ENCODE results near the gene LMO2.

LMO2 gene

DNA sequence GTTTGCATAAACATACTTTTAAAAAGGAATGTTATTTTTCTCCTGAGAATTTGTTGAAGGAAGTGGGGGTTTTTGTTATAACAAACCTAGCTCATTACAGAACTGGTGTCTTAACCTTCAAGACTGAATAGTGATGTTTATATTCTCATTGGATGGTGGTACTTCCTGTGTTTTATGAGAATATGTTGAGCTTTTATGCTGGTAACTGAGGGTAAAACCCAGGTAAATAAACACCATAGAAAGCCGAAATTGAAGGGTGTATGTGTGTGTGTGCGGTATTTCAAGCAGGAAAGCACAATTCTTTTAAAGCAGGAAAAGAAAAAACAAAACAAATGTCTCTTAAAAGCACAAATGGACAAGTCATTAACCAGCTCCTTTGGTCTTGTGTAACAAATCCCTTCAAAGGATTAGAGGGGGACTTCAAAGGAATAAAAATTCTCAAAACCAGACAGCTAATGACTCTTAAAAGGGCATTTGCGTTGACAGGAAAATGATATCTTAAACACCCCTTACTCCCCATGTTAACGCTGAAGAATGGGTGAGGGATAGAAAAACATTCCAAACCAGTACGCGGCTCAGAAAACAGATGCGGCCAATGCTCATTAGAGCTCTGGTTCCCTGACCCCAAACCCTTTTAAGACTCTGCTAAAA, 23.8 kb downstream of the LMO2 start:
- Histone ChIP-seq H3K4me3 (ENCODE audit: low read depth, low read length) (no peak overlapping the region), H3K27me3 (replicated peaks) (no peaks in the 10 kb centered on the region), H3K36me3 (replicated peaks) (no peaks in the 10 kb centered on the region), H3K27ac (no peak overlapping the region)
- TF ChIP-seq, protein P1, sequence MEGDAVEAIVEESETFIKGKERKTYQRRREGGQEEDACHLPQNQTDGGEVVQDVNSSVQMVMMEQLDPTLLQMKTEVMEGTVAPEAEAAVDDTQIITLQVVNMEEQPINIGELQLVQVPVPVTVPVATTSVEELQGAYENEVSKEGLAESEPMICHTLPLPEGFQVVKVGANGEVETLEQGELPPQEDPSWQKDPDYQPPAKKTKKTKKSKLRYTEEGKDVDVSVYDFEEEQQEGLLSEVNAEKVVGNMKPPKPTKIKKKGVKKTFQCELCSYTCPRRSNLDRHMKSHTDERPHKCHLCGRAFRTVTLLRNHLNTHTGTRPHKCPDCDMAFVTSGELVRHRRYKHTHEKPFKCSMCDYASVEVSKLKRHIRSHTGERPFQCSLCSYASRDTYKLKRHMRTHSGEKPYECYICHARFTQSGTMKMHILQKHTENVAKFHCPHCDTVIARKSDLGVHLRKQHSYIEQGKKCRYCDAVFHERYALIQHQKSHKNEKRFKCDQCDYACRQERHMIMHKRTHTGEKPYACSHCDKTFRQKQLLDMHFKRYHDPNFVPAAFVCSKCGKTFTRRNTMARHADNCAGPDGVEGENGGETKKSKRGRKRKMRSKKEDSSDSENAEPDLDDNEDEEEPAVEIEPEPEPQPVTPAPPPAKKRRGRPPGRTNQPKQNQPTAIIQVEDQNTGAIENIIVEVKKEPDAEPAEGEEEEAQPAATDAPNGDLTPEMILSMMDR (IDR thresholded peaks at IDR 0.05; ENCODE audit: low read depth, low read length, missing control alignments): no peak
- in situ Hi-C loops (cut with HindIII; ENCODE audit: low pct_ligation_motif_present, low sequenced_read_pairs): no loop called here
- DNase-seq: no peak

DNA sequence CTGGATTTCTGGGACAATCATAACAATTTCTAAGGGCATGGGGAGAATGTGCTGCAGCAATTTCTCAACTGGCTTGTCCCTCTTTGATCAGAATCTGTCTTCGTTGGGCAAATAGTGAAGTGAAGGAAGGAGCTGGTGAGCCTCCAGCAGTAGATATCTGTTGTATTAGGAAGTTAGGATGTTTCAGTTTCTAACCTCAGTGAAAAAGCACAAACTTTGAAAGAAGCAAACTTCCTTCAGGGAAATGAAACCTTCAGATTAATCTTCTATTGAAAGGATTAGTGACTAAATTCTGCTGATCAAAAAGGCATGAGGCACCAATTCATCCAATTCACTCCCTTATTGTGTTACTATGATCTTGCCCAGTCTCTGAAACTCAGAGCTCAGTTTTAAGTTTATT, 24.3 kb downstream of the LMO2 start:
- in situ Hi-C loops (cut with HindIII; ENCODE audit: low pct_ligation_motif_present, low sequenced_read_pairs): no loop called here
- Histone ChIP-seq H3K27me3 (replicated peaks) (no peaks in the 10 kb centered on the region), H3K36me3 (replicated peaks) (no peaks in the 10 kb centered on the region), H3K4me3 (ENCODE audit: low read depth, low read length) (no peak overlapping the region), H3K27ac (no peak overlapping the region)
- TF ChIP-seq, protein P1 (IDR thresholded peaks at IDR 0.05; ENCODE audit: low read depth, low read length, missing control alignments): no peak
- no peak for DNase-seq

DNA sequence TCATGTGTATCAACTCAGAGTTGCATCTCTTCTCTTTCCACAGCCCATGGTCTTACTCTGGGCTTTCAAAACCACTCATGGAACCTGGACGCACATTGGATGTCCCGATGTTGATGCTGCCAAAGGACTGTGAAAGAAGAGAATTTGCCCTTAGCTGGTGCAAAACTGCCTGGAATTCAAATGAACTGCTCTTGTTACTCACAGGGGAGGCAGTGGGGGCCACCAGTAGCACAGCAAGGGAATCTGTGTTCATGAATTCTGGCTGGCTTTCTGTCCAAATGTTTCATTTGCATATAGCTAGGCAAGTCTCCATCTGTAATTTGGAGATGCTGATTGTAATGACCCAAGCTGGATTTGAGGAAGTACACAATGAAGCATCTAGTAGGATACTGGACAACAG, 24.9 kb downstream of the LMO2 start:
- H3K36me3 ChIP-seq (replicated peaks): no peaks in the 10 kb centered on the region
- TF ChIP-seq, protein P1 (IDR thresholded peaks at IDR 0.05; ENCODE audit: low read depth, low read length, missing control alignments): no peak
- H3K4me3 ChIP-seq (ENCODE audit: low read depth, low read length): no peak overlapping the region
- in situ Hi-C loops (cut with HindIII; ENCODE audit: low pct_ligation_motif_present, low sequenced_read_pairs): no loop called here
- H3K27me3 ChIP-seq (replicated peaks): no peaks in the 10 kb centered on the region
- no peak overlapping the region for H3K27ac ChIP-seq
- no peak for DNase-seq

DNA sequence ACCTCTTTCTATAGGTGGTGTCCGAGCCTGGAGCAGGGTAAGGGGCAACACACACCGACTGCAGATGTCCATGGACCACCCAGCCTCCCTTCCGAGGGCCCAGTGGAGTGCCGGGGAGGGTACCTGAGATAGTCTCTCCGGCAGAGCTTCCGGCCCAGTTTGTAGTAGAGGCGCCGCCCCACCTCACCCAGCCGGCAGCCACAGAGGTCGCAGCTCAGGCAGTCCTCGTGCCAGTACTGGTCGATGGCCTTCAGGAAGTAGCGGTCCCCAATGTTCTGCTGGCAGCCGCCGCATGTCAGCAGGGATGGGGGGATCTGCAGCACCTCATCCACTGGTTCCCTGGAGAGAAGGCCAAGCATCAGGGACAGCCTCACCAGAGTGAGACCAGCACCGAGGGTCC, 27.4 kb downstream of the LMO2 start:
- Histone ChIP-seq H3K27ac (no peak overlapping the region), H3K4me3 (ENCODE audit: low read depth, low read length) (no peak overlapping the region), H3K27me3 (replicated peaks) (no peaks in the 10 kb centered on the region), H3K36me3 (replicated peaks) (no peaks in the 10 kb centered on the region)
- TF ChIP-seq, protein P1 (IDR thresholded peaks at IDR 0.05; ENCODE audit: low read depth, low read length, missing control alignments): no peak
- no peak for DNase-seq
- in situ Hi-C loops (cut with HindIII; ENCODE audit: low pct_ligation_motif_present, low sequenced_read_pairs): no loop called here

DNA sequence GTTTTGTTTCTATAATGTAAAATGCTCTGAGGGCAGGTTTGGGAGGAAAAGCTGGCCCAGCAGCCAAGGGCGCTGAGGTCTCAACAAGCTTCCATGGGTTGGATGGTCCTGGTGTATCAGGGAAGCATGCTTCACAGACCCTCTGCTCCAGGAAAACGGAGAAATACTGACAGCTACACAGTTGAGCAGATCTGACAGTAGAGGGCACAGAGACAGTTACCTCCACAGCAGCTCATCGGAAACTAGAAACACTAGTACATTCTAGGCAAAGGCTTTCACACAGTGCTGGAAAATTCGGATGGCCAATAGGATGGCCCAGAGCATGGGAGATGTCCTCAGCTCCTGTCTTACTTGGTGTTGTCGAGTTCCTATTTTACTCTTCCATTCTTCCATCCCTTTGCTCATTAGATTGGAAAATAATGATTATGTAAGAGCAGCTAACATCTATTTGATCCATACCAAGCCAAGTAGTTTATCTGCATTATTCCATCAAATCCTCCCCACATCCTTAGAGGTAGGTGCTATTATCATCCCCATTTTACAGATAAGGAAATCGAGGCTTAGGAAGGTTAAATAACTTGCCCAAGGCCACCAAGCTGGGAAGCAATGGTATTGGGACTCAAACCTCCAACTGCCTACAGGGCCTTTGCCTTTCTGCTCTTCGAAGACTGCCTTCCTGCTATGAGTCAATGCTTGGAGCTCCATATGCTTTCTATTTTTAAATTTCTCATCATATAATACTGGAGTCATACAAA, 28.3 kb downstream of the LMO2 start:
- TF ChIP-seq, protein P1 (IDR thresholded peaks at IDR 0.05; ENCODE audit: low read depth, low read length, missing control alignments): peak; percentile 6
- in situ Hi-C loops (cut with HindIII; ENCODE audit: low pct_ligation_motif_present, low sequenced_read_pairs): no loop called here
- no peaks in the 10 kb centered on the region for H3K27me3 ChIP-seq (replicated peaks)
- no peaks in the 10 kb centered on the region for H3K36me3 ChIP-seq (replicated peaks)
- no peak for DNase-seq
- no peak overlapping the region for H3K4me3 ChIP-seq (ENCODE audit: low read depth, low read length)
- no peak overlapping the region for H3K27ac ChIP-seq

All from brain microvascular endothelial cell (primary cell).